ENCODE data around the gene ZAP70. TPM values are rescaled to one million over a fixed set of nuclear protein-coding genes. Genes with fewer than 3 reads are reported as not detected.
A peak's percentile ranks its signal among the peaks of the same experiment; 100 is the strongest.

ZAP70 gene
- total and polyA plus RNA-seq, 8 donors: 1.1 to 78.2 (median 4.1) TPM

- no peaks in the 10 kb centered on the region for H3K9me3 ChIP-seq
- DNase-seq: peak in 1 of 2 donors; percentile 73
- 33 to 46% (median 38%) methylated on average over 10 of the region's 10 CpGs for WGBS, 5 donors
- no peak overlapping the region for H3K4me3 ChIP-seq
- peaks cover 0 to 20% (median 11%) of the 10 kb centered on the region in 4 donors for H3K36me3 ChIP-seq
- no peak overlapping the region for H3K27ac ChIP-seq
- intact Hi-C loops (cut with DNase I; ENCODE audit: low total_unique reads): no loop called here
- H3K4me1 ChIP-seq: peaks cover 0 to 35% (median 10%) of the 10 kb centered on the region in 4 donors
- no peaks in the 10 kb centered on the region for H3K27me3 ChIP-seq
- TF ChIP-seq POLR2A (IDR thresholded peaks at IDR 0.05) (no peak), POLR2AphosphoS5 (IDR thresholded peaks at IDR 0.05) (peak in 1 of 3 donors; percentile 35)
Measured at GRCh38 chr2:97745474-97746174, 32.2 kb downstream of the ZAP70 start.

- Histone ChIP-seq H3K4me1 (peaks cover 0 to 36% (median 9%) of the 10 kb centered on the region in 4 donors), H3K36me3 (peaks cover 0 to 33% (median 17%) of the 10 kb centered on the region in 4 donors), H3K27ac (no peak overlapping the region), H3K9me3 (no peaks in the 10 kb centered on the region), H3K4me3 (no peak overlapping the region), H3K27me3 (no peaks in the 10 kb centered on the region)
- intact Hi-C loops (cut with DNase I; ENCODE audit: low total_unique reads): no loop called here
- no peak for TF ChIP-seq POLR2A (IDR thresholded peaks at IDR 0.05)
- no peak for TF ChIP-seq POLR2AphosphoS5 (IDR thresholded peaks at IDR 0.05)
- TF ChIP-seq, protein P1, sequence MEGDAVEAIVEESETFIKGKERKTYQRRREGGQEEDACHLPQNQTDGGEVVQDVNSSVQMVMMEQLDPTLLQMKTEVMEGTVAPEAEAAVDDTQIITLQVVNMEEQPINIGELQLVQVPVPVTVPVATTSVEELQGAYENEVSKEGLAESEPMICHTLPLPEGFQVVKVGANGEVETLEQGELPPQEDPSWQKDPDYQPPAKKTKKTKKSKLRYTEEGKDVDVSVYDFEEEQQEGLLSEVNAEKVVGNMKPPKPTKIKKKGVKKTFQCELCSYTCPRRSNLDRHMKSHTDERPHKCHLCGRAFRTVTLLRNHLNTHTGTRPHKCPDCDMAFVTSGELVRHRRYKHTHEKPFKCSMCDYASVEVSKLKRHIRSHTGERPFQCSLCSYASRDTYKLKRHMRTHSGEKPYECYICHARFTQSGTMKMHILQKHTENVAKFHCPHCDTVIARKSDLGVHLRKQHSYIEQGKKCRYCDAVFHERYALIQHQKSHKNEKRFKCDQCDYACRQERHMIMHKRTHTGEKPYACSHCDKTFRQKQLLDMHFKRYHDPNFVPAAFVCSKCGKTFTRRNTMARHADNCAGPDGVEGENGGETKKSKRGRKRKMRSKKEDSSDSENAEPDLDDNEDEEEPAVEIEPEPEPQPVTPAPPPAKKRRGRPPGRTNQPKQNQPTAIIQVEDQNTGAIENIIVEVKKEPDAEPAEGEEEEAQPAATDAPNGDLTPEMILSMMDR (IDR thresholded peaks at IDR 0.05): no peak
- no peak for TF ChIP-seq EP300 (IDR thresholded peaks at IDR 0.05)
- DNase-seq: no peak
- WGBS, 5 donors: 56 to 72% (median 68%) methylated on average over 3 of the region's 3 CpGs
Measured at GRCh38 chr2:97747285-97747684, 33.9 kb downstream of the ZAP70 start.

- no peak for DNase-seq
- Histone ChIP-seq H3K27me3 (no peaks in the 10 kb centered on the region), H3K4me3 (no peak overlapping the region), H3K9me3 (no peaks in the 10 kb centered on the region), H3K36me3 (peaks cover 0 to 33% (median 17%) of the 10 kb centered on the region in 4 donors), H3K4me1 (peaks cover 0 to 41% (median 9%) of the 10 kb centered on the region in 4 donors), H3K27ac (no peak overlapping the region)
- TF ChIP-seq, protein P1 (IDR thresholded peaks at IDR 0.05): no peak
- peak in 1 of 3 donors; percentile 50 for TF ChIP-seq POLR2AphosphoS5 (IDR thresholded peaks at IDR 0.05)
- TF ChIP-seq POLR2A (IDR thresholded peaks at IDR 0.05): no peak
- intact Hi-C loops (cut with DNase I; ENCODE audit: low total_unique reads): no loop called here
- WGBS, 5 donors: 69 to 89% (median 76%) methylated on average over 4 of the region's 4 CpGs
Measured at GRCh38 chr2:97747716-97748115, 34.3 kb downstream of the ZAP70 start.

GRCh38 chr2:97749581-97749980, 36.2 kb downstream of the ZAP70 start:
- H3K4me1 ChIP-seq: peaks cover 0 to 41% (median 9%) of the 10 kb centered on the region in 4 donors
- H3K27me3 ChIP-seq: no peaks in the 10 kb centered on the region
- intact Hi-C loops (cut with DNase I; ENCODE audit: low total_unique reads): no loop called here
- no peak for TF ChIP-seq POLR2AphosphoS5 (IDR thresholded peaks at IDR 0.05)
- no peak for TF ChIP-seq POLR2A (IDR thresholded peaks at IDR 0.05)
- TF ChIP-seq, protein P1 (IDR thresholded peaks at IDR 0.05): no peak
- TF ChIP-seq EP300 (IDR thresholded peaks at IDR 0.05): no peak
- peaks cover 0 to 26% (median 14%) of the 10 kb centered on the region in 4 donors for H3K36me3 ChIP-seq
- H3K4me3 ChIP-seq: no peak overlapping the region
- no peak for DNase-seq
- WGBS, 5 donors: 66 to 86% (median 76%) methylated on average over 2 to 5 of the region's 5 CpGs
- no peak overlapping the region for H3K27ac ChIP-seq
- H3K9me3 ChIP-seq: no peaks in the 10 kb centered on the region

GRCh38 chr2:97750017-97750416, 36.6 kb downstream of the ZAP70 start:
- Histone ChIP-seq H3K36me3 (peaks cover 0 to 31% (median 18%) of the 10 kb centered on the region in 4 donors), H3K4me1 (peaks cover 0 to 41% (median 9%) of the 10 kb centered on the region in 4 donors), H3K27me3 (no peaks in the 10 kb centered on the region), H3K4me3 (no peak overlapping the region), H3K9me3 (no peaks in the 10 kb centered on the region), H3K27ac (no peak overlapping the region)
- DNase-seq: no peak
- intact Hi-C loops (cut with DNase I; ENCODE audit: low total_unique reads): no loop called here
- 83 to 99% (median 97%) methylated on average over 3 to 4 of the region's 4 CpGs for WGBS, 5 donors
- TF ChIP-seq, protein P1 (IDR thresholded peaks at IDR 0.05): no peak
- no peak for TF ChIP-seq EP300 (IDR thresholded peaks at IDR 0.05)
- no peak for TF ChIP-seq POLR2A (IDR thresholded peaks at IDR 0.05)
- no peak for TF ChIP-seq POLR2AphosphoS5 (IDR thresholded peaks at IDR 0.05)
